ENCODE results near the gene STARD10.

The STARD10 gene

GRCh38 chr11:72707032-72707431, 86.8 kb downstream of the STARD10 start:
- DNase-seq (ENCODE audit: low read depth in 2 of 2) = no peak

- no peak for DNase-seq (ENCODE audit: low read depth in 2 of 2)
These were observed 87.3 kb downstream of the STARD10 start for GRCh38 chr11:72706579-72706978.

- no peak for DNase-seq (ENCODE audit: low read depth in 2 of 2)
These were observed 88.1 kb downstream of the STARD10 start for GRCh38 chr11:72705442-72706365.

- DNase-seq (ENCODE audit: low read depth in 2 of 2) = no peak
These were observed 89.0 kb downstream of the STARD10 start for GRCh38 chr11:72704783-72705265.

Data from activated CD4-positive, alpha-beta T cell treated with anti-CD3 and anti-CD28 coated beads for 24 hours (primary cell).